ENCODE measurements around the gene HUWE1.
"Not testable (repeated sequence)": the region's sequence is repeated elsewhere in the genome, so short reads cannot be mapped to it uniquely, and the experiment has no call there.

The HUWE1 gene

DNA sequence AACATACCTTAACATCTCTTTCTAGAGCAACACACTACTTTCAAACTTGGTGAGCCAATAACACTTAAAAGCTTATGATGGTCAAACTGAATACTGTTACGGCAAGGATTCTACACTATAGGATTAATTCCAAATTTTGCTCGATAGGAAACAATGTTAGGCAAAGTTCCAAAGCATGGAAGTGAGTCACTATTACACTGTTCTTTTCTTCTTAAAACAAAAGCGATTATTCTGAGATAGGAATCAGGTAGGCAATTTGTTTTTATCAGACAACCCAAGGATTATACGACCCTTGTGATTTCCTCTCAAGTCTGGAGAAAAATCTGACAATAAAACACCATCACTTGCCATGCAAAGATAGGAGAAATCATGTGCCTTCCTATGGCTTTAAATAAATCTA, 81.5 kb downstream of the HUWE1 start:
- DNase-seq, result no peak

DNA sequence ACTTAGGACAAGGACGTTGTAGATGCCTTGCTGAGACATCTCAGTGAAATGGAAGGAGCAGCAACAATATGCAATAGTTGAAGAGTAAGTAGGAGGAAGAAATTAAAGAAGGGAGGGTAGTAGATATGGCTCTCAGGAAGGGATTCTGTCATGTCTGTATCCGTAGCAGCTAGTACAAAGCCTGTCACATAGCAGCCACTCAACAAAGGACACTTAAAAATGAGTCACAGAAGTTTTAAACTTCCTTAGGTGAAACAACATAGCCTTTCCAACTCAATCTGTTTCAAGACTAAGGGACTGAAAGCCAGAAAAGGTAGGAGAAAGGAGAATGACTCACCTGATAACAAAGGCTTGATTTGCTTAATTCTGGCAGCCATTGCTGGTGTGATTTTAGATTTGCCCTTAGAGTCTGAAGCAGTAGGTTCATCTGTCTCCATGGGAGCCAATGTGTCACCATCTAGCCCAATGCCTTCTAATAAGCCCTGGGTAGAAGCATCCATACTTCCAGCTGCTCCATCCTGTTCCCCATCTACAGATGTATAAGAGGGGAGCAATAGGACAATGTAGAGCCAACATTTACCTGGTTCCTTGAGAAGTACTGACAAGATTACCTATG, 86.6 kb downstream of the HUWE1 start:
- DNase-seq, result no peak

DNA sequence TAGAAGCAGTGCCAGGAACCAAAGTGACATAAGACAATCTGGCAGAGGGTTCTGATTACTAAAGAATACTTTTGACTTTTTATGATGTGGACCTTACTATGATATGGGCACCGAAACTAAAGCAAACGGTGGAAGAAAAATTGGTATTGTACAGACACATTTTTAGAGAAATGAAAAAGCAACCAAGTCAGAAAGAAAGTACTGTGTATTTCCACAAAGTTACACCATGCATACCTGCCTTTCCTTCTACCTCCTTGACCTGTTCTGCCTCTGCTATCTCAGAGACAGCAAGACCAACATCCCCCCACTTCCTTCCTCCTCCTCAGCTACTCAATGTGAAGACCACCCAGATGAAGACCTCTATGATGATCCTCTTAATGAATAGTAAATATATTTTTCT, 88.3 kb downstream of the HUWE1 start:
- no peak for DNase-seq

- no peak for DNase-seq
Observed at GRCh38 chrX:53595266-53595810, 91.2 kb downstream of the HUWE1 start.

GRCh38 chrX:53594354-53594753, 92.2 kb downstream of the HUWE1 start:
- DNase-seq, result no peak

DNA sequence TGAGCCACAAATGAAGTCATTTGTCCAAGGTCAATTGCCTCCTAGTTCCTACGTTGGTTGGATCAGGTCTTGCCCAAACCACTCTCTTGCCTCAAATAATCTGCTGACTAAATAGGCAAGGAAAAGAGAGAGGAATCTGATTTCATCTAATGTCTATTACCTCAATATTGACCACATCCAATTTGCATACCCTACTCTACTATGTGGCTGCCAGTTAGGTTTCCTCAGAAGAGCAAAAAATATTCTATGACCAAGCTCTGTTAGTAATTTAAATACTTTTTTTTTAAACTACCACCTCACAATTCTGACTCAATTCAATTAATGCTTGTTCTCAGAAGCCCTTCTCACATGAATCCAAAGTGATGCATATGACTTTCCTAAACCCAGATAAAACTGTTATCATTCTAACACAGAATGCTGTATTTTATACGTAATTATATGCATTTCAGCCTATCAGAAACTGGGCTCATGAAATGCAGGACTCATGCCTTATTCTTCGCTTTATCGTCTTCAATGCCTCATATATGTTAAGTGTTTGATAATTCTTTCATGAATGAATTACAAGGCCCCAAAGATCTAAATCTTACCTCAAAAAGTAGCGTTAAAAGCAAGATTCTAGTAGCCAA, 98.6 kb downstream of the HUWE1 start:
- DNase-seq, result no peak

GRCh38 chrX:53584891-53585290, 101.6 kb downstream of the HUWE1 start:
- no peak for DNase-seq

- DNase-seq, result no peak
Observed at GRCh38 chrX:53583571-53583970, 102.9 kb downstream of the HUWE1 start.

GRCh38 chrX:53580742-53581504, 105.6 kb downstream of the HUWE1 start:
- no peak for DNase-seq

GRCh38 chrX:53571494-53571893, 115.0 kb downstream of the HUWE1 start:
- DNase-seq, result no peak

DNA sequence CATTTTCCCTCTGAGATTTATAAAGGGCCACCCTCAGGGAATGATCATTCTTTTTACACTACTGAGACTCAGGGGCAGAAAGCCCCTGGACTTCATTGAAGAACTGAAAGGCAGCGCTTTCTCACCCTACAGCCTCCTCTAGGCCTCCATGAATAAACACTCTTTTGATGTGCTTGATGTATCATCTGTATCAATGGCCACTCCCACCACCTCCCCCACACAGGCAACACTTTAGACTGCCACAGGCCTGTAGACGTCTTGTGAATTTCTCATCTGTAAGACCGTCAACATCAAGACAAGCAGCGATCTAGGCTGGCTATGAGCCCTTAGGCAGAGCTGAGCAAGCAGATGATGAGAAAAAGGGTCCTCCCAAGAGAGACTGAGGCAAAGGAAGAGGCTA, 123.2 kb downstream of the HUWE1 start:
- no peak for DNase-seq

GRCh38 chrX:53561912-53562311, 124.6 kb downstream of the HUWE1 start:
- no peak for DNase-seq

- no peak for DNase-seq
Observed at GRCh38 chrX:53558646-53559045, 127.9 kb downstream of the HUWE1 start.

GRCh38 chrX:53556868-53557267, 129.7 kb downstream of the HUWE1 start:
- no peak for DNase-seq

GRCh38 chrX:53550756-53551463, 135.6 kb downstream of the HUWE1 start:
- DNase-seq, result no peak

GRCh38 chrX:53547668-53548067, 138.9 kb downstream of the HUWE1 start:
- DNase-seq, result peak; percentile 7

DNA sequence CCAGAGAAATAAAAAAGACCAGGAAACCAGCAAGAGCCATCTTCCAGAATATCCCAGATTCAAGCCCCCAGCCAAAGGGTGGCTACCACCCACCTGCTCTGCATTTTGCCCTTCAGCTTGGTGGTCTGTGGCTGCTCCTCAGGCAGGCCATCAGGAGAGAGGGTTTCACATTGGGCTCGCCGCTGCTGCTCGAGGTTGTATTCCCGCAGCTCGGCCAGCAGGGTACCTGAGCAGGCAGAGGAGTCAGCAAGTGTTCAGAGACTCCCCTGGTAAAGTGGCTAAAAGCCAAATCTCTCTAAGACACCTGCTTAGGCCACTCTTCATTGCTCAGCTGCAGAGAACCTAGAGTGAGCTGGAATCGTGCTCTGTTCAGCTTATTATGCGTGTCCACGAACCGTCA, 141.6 kb downstream of the HUWE1 start:
- DNase-seq, result no peak

DNA sequence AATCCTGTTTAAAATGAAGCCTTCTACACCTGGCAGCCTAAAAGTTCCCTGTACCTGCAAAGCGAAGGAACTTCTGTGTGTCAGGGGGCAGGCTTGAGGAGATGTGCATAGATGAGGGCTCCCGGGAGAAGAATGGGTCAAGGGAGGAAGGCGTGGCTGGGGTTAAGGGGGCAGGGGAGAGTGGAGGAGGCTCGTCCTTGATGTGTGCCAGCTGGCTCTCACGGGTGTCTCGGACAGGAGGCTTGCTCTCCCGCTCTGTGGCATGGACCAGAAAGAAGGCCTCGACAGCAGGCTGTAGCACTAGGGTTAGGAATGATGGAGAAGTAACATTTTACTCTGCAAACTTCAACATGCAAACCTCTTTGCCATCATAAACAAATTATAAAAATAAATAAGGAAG, 147.7 kb downstream of the HUWE1 start:
- DNase-seq, result no peak

DNA sequence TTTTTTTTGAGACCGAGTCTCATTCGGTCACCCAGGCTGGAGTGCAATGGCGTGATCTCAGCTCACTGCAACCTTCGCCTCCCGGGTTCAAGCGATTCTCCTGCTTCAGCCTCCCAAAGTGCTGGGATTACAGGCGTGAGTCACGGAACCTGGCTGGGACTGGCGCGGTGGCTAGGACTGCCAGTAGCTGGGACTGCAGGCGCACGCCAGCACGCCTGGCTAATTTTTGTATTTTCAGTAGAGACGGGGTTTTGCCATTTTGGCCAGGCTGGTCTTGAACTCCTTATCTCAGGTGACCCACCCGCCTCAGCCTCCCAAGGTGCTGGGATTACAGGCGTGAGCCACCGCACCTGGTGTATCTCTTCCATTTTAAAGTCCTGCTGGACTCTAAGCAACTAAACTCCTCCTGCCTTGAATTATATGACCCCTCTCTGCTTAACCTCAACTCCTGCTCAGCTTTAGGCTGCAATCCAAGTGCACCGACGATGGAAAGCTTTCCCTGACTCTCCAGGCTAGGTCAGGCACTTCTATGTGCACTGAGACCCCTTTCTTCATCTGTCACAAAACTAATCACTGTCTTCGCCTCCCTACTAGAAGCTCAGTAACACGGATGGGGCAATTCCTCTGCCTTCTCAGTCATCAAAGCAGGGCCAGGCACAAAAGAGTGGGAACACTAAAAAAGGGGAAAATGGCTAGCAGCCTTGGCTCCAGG, 155.1 kb downstream of the HUWE1 start:
- DNase-seq, result not testable (repeated sequence)

DNA sequence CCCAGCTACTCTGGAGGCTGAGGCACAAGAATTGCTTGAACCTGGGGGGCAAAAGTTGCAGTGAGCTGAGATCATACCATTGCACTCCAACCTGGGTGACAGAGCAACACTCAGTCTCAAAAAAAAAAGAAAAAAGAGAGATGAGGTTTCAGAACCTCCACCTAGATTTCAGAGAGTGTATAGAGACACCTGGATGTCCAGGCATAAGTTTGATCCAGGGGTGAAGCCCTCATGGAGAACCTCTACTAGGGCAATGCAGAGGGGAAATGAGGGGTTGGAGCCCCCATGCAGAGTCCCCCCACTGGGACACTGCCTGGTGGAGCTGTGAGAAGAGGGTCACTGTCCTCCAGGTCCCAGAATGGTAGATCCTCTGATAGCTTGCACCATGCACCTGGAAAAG, 159.5 kb downstream of the HUWE1 start:
- DNase-seq, result no peak

- DNase-seq, result no peak
Observed at GRCh38 chrX:53511322-53511721, 175.2 kb downstream of the HUWE1 start.

DNA sequence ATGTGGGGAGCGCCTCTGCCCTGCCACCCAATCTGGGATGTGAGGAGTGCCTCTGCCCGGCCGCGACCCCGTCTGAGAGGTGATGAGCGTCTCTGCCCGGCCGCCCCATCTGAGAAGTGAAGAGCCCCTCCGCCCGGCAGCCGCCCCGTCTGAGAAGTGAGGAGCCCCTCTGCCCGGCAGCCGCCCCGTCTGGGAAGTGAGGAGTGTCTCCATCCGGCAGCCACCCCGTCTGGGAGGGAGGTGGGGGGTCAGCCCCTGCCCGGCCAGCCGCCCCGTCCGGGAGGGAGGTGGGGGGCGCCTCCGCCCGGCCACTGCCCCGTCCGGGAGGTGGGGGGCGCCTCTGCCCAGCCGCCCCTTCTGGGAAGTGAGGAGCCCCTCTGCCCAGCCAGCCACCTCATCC, 182.5 kb downstream of the HUWE1 start:
- not testable (repeated sequence) for DNase-seq

DNA sequence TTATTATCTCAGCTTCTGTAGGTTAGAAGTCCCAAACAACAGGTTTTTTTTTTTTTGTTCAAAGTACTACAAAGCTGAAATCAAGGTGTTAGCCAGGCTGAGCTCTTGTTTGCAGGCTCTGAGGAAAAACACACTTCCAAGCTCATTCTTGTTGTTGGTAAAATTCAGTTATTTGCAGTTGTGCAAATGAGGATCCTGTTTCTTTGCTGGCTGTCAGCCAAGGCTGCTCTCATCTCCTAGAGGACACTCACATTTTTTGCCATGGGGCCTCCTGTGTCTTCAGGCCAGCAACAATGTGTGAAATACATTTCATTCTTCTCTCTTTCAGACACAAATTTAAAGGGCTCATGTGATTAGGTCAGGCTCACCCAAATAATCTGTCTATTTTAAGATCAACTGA, 192.1 kb downstream of the HUWE1 start:
- no peak for DNase-seq
